ENCODE results near the gene KCNJ13.
"Not testable (repeated sequence)": the region's sequence is repeated elsewhere in the genome, so short reads cannot be mapped to it uniquely, and the experiment has no call there.

KCNJ13 gene

GRCh38 chr2:232728785-232729184 is 47.6 kb downstream of the KCNJ13 start:
- no peak overlapping the region for H3K4me3 ChIP-seq (ENCODE audit: extremely low read depth, insufficient read depth, low read length, poor library complexity, severe bottlenecking)
- no peaks in the 10 kb centered on the region for H3K9me3 ChIP-seq (ENCODE audit: control insufficient read depth, low read length)
- no peak overlapping the region for H3K27ac ChIP-seq (ENCODE audit: low read depth, low read length, severe bottlenecking)
- H3K4me1 ChIP-seq (ENCODE audit: control insufficient read depth, insufficient read depth, low read length, poor library complexity, severe bottlenecking), result no peaks in the 10 kb centered on the region
- peaks cover 50% of the 10 kb centered on the region for H3K36me3 ChIP-seq (ENCODE audit: control insufficient read depth, insufficient read depth, low read length)
- WGBS, 2 experiments (ENCODE audit: insufficient coverage in 2 of 2), result 100% methylated on average over 1 of the region's 3 CpGs; no CpG with 5 or more reads in 1 of the 2 experiments

GRCh38 chr2:232723027-232723426 is 53.3 kb downstream of the KCNJ13 start:
- peaks cover 52% of the 10 kb centered on the region for H3K36me3 ChIP-seq (ENCODE audit: control insufficient read depth, insufficient read depth, low read length)
- WGBS, 2 experiments (ENCODE audit: insufficient coverage in 2 of 2), result 100% methylated on average over 1 of the region's 1 CpG
- no peaks in the 10 kb centered on the region for H3K4me1 ChIP-seq (ENCODE audit: control insufficient read depth, insufficient read depth, low read length, poor library complexity, severe bottlenecking)
- H3K27ac ChIP-seq (ENCODE audit: low read depth, low read length, severe bottlenecking), result no peak overlapping the region
- no peaks in the 10 kb centered on the region for H3K9me3 ChIP-seq (ENCODE audit: control insufficient read depth, low read length)
- no peak overlapping the region for H3K4me3 ChIP-seq (ENCODE audit: extremely low read depth, insufficient read depth, low read length, poor library complexity, severe bottlenecking)

GRCh38 chr2:232721882-232722281 is 54.5 kb downstream of the KCNJ13 start:
- H3K4me3 ChIP-seq (ENCODE audit: extremely low read depth, insufficient read depth, low read length, poor library complexity, severe bottlenecking), result no peak overlapping the region
- H3K4me1 ChIP-seq (ENCODE audit: control insufficient read depth, insufficient read depth, low read length, poor library complexity, severe bottlenecking), result no peaks in the 10 kb centered on the region
- H3K9me3 ChIP-seq (ENCODE audit: control insufficient read depth, low read length), result no peaks in the 10 kb centered on the region
- H3K36me3 ChIP-seq (ENCODE audit: control insufficient read depth, insufficient read depth, low read length), result peaks cover 56% of the 10 kb centered on the region
- 80 to 100% methylated on average over 1 to 2 of the region's 2 CpGs for WGBS, 2 experiments (ENCODE audit: insufficient coverage in 2 of 2)
- H3K27ac ChIP-seq (ENCODE audit: low read depth, low read length, severe bottlenecking), result no peak overlapping the region

- no peak overlapping the region for H3K4me3 ChIP-seq (ENCODE audit: extremely low read depth, insufficient read depth, low read length, poor library complexity, severe bottlenecking)
- no peaks in the 10 kb centered on the region for H3K9me3 ChIP-seq (ENCODE audit: control insufficient read depth, low read length)
- 90 to 100% methylated on average over 1 to 2 of the region's 2 CpGs for WGBS, 2 experiments (ENCODE audit: insufficient coverage in 2 of 2)
- H3K27ac ChIP-seq (ENCODE audit: low read depth, low read length, severe bottlenecking), result no peak overlapping the region
- peaks cover 56% of the 10 kb centered on the region for H3K36me3 ChIP-seq (ENCODE audit: control insufficient read depth, insufficient read depth, low read length)
- H3K4me1 ChIP-seq (ENCODE audit: control insufficient read depth, insufficient read depth, low read length, poor library complexity, severe bottlenecking), result no peaks in the 10 kb centered on the region
These were observed 55.1 kb downstream of the KCNJ13 start for GRCh38 chr2:232721261-232721660.

GRCh38 chr2:232720056-232720455 is 56.3 kb downstream of the KCNJ13 start:
- peaks cover 44% of the 10 kb centered on the region for H3K36me3 ChIP-seq (ENCODE audit: control insufficient read depth, insufficient read depth, low read length)
- not testable (repeated sequence) for H3K27ac ChIP-seq (ENCODE audit: low read depth, low read length, severe bottlenecking); H3K4me3 ChIP-seq (ENCODE audit: extremely low read depth, insufficient read depth, low read length, poor library complexity, severe bottlenecking); H3K9me3 ChIP-seq (ENCODE audit: control insufficient read depth, low read length); H3K4me1 ChIP-seq (ENCODE audit: control insufficient read depth, insufficient read depth, low read length, poor library complexity, severe bottlenecking)
